B cell (primary cell): ENCODE results near the gene COL6A5. TPM values are rescaled to one million over a fixed set of nuclear protein-coding genes. Genes with fewer than 3 reads are reported as not detected.

Experiments
- ATAC-seq: fragments of 200-7000 bp; cut with Tn5 transposase; one replicate; pipeline ENCODE4 v1.10.0; 2021; ENCODE audit warnings: low read depth, mild to moderate bottlenecking, moderate number of reproducible peaks, moderate library complexity
- CTCF ChIA-PET: fragments of 350-600 bp; sonication (Branson Sonifier 250); formaldehyde crosslinking; loops from one replicate; lab custom pipeline; 2021; ENCODE audit warnings: antibody characterized with exemption, inconsistent platforms; lab: Charles Lee
- POLR2A ChIA-PET: fragments of 350-600 bp; sonication (Branson Sonifier 250); formaldehyde crosslinking; loops from one replicate; lab custom pipeline; 2021; ENCODE audit warnings: antibody characterized with exemption; lab: Charles Lee
- DNase-seq: peaks from one replicate; pipeline ENCODE4 v3.0.0; 2013
- H2AFZ ChIP-seq: 2 replicates; pipeline ENCODE4 v1.6.1; 2012; ENCODE audit warnings: mild to moderate bottlenecking, low read depth, low read length; ENCODE audit not compliant: insufficient read depth, poor library complexity, severe bottlenecking
- H3K27ac ChIP-seq, 2 donors: 1 replicate in 1 of 2; 2 replicates in 1 of 2; pipeline ENCODE4 v1.5.1; 2012 to 2013; ENCODE audit warnings: low read length in 2 of 2, mild to moderate bottlenecking in 2 of 2, moderate library complexity in 1 of 2
- H3K27me3 ChIP-seq, 4 experiments: fragments of 200-600 bp in 1 of 4; sonication (generic) in 1 of 4; replicated peaks in 1 of 4; 1 replicate in 2 of 4; 2 replicates in 2 of 4; pipeline versions ENCODE4 v1.6.1 to v1.7.0; 2013 to 2016; ENCODE audit warnings: low read length in 3 of 4, mild to moderate bottlenecking in 2 of 4, mixed read lengths in 1 of 4, moderate library complexity in 1 of 4; ENCODE audit not compliant: insufficient read depth in 4 of 4, control insufficient read depth in 3 of 4; ENCODE audit errors: control extremely low read depth in 1 of 4
- H3K36me3 ChIP-seq, 2 experiments: replicated peaks in 1 of 2; 1 replicate in 1 of 2; 2 replicates in 1 of 2; pipeline versions ENCODE4 v1.6.1 to v1.7.1; 2013; ENCODE audit warnings: low read length in 1 of 2; ENCODE audit not compliant: insufficient read depth in 2 of 2, control insufficient read depth in 1 of 2; ENCODE audit errors: control extremely low read depth in 1 of 2, extremely low read depth in 1 of 2
- H3K4me1 ChIP-seq, 2 donors: fragments of 200-600 bp in 1 of 2; sonication (generic) in 1 of 2; 1 replicate in 1 of 2; 2 replicates in 1 of 2; pipeline versions ENCODE4 v1.5.1 to v1.6.1; 2013 to 2017; ENCODE audit warnings: low read length in 2 of 2; ENCODE audit not compliant: control insufficient read depth in 2 of 2, insufficient read depth in 2 of 2
- H3K4me2 ChIP-seq: replicated peaks from 2 replicates; pipeline ENCODE3; 2012; ENCODE audit warnings: mild to moderate bottlenecking, low read depth, low read length; ENCODE audit not compliant: poor library complexity, severe bottlenecking
- H3K4me3 ChIP-seq, 5 experiments: fragments of 200-600 bp in 1 of 5; sonication (generic) in 1 of 5; 1 replicate in 3 of 5; 2 replicates in 2 of 5; pipeline versions ENCODE4 v1.5.1 to v1.7.0; 2011 to 2016; ENCODE audit warnings: low read length in 4 of 5, mild to moderate bottlenecking in 4 of 5, low read depth in 2 of 5, control low read depth in 1 of 5, moderate library complexity in 1 of 5; ENCODE audit not compliant: insufficient read depth in 1 of 5; ENCODE audit errors: control extremely low read depth in 1 of 5, extremely low read depth in 1 of 5
- H3K79me2 ChIP-seq: fragments of 200-600 bp; sonication (generic); one replicate; pipeline ENCODE4 v1.6.0; 2016; ENCODE audit warnings: low read length; ENCODE audit not compliant: control insufficient read depth, insufficient read depth
- H3K9ac ChIP-seq: fragments of 200-600 bp; sonication (generic); 2 replicates; pipeline ENCODE4 v1.6.1; 2017; ENCODE audit warnings: mild to moderate bottlenecking, low read length, moderate library complexity
- H3K9me3 ChIP-seq, 3 donors: one replicate each; pipeline versions ENCODE4 v1.6.1 to v1.7.1; 2013; ENCODE audit warnings: low read length in 2 of 3; ENCODE audit not compliant: control insufficient read depth in 2 of 3, insufficient read depth in 1 of 3; ENCODE audit errors: control extremely low read depth in 1 of 3
- H4K20me1 ChIP-seq: 2 replicates; pipeline ENCODE4 v1.6.0; 2012; ENCODE audit warnings: mild to moderate bottlenecking, low read length; ENCODE audit not compliant: insufficient read depth, control insufficient read depth, poor library complexity, severe bottlenecking
- H3K27ac Mint-ChIP-seq: one replicate; pipeline ENCODE4 v1.8.0; 2021; ENCODE audit warnings: mixed read lengths
- H3K27me3 Mint-ChIP-seq: one replicate; pipeline ENCODE4 v1.8.0; 2021; ENCODE audit warnings: mixed read lengths
- H3K4me1 Mint-ChIP-seq: one replicate; pipeline ENCODE4 v1.8.0; 2021; ENCODE audit warnings: mixed read lengths
- H3K4me3 Mint-ChIP-seq: one replicate; pipeline ENCODE4 v1.8.0; 2021; ENCODE audit warnings: mixed read lengths
- H3K9me3 Mint-ChIP-seq: one replicate; pipeline ENCODE4 v1.8.0; 2022; ENCODE audit warnings: mixed read lengths; ENCODE audit not compliant: insufficient read depth
- CTCF ChIP-seq: fragments of 200-600 bp; IDR thresholded peaks from one replicate; pipeline ENCODE4 v1.8.0; 2022; ENCODE audit warnings: antibody characterized with exemption, mild to moderate bottlenecking
- EZH2 ChIP-seq: IDR thresholded peaks from 2 replicates; pipeline ENCODE4 v1.6.1; 2012; ENCODE audit warnings: borderline replicate concordance, low read depth, mild to moderate bottlenecking, moderate library complexity, low read length; ENCODE audit not compliant: insufficient read depth, poor library complexity, severe bottlenecking
- WGBS: methylation state at CpG from one replicate; pipeline ENCODE4 v1.1.5; 2013; ENCODE audit warnings: missing lambda C conversion rate; ENCODE audit not compliant: insufficient coverage; 5-methylcytosine and 5-hydroxymethylcytosine counted together
- intact Hi-C: fragments of 100-400 bp; cut with micrococcal nuclease; formaldehyde crosslinking; loops from one replicate; pipeline ENCODE4 v1.10.0; 2022
- polyA plus RNA-seq: library from polyadenylated mRNA; depleted of rRNA; stranded (reverse); fragments of >200 nt; gene quantifications from 2 replicates; pipeline ENCODE4 v1.2.3, GENCODE V29; 2012
- total RNA-seq, 2 donors: library from RNA; stranded (reverse); fragments of 120-200 nt in 1 of 2; gene quantifications; 1 replicate in 1 of 2; 2 replicates in 1 of 2; pipeline versions ENCODE4 v1.2.3 to v1.2.4, GENCODE V29; 2013 to 2022

The COL6A5 gene
- total and polyA plus RNA-seq, 2 donors (not counting 1 experiment from before 2014, with no cell fraction given): not detected

- no peak overlapping the region for H3K4me3 Mint-ChIP-seq
- DNase-seq (no peak), ATAC-seq (no peak)
- Histone ChIP-seq H3K79me2 (no peaks in the 10 kb centered on the region), H3K27me3 (peaks cover 0 to 5% (median 1%) of the 10 kb centered on the region in 4 experiments), H3K4me1 (no peaks in the 10 kb centered on the region), H3K9me3 (no peaks in the 10 kb centered on the region), H3K9ac (no peak overlapping the region), H2AFZ (no peak overlapping the region), H3K4me3 (no peak overlapping the region), H3K36me3 (no peaks in the 10 kb centered on the region), H3K4me2 (no peak overlapping the region), H3K27ac (no peak overlapping the region), H4K20me1 (no peaks in the 10 kb centered on the region)
- peaks cover 47% of the 10 kb centered on the region for H3K27me3 Mint-ChIP-seq
- TF ChIP-seq EZH2 (no peak), CTCF (no peak)
- no peaks in the 10 kb centered on the region for H3K4me1 Mint-ChIP-seq
- intact Hi-C loops: no loop called here
- H3K27ac Mint-ChIP-seq: no peak overlapping the region
- H3K9me3 Mint-ChIP-seq: no peaks in the 10 kb centered on the region
- 100% methylated on average over 2 of the region's 2 CpGs for WGBS
- ChIA-PET POLR2A (no interaction called here), CTCF (no interaction called here)
Observed at GRCh38 chr3:130522399-130522798, 176.9 kb downstream of the COL6A5 start.

GRCh38 chr3:130527426-130527825, 182.0 kb downstream of the COL6A5 start:
- no peaks in the 10 kb centered on the region for H3K4me1 ChIP-seq
- H3K9ac ChIP-seq: no peak overlapping the region
- Mint-ChIP-seq H3K27ac (no peak overlapping the region), H3K4me3 (no peak overlapping the region), H3K4me1 (peaks cover 4% of the 10 kb centered on the region), H3K27me3 (peaks cover 25% of the 10 kb centered on the region), H3K9me3 (no peaks in the 10 kb centered on the region)
- H3K36me3 ChIP-seq: no peaks in the 10 kb centered on the region
- ATAC-seq (no peak), DNase-seq (no peak)
- H3K79me2 ChIP-seq: no peaks in the 10 kb centered on the region
- H3K4me2 ChIP-seq: no peak overlapping the region
- no peak overlapping the region for H3K4me3 ChIP-seq
- no peaks in the 10 kb centered on the region for H3K27me3 ChIP-seq
- ChIA-PET POLR2A (no interaction called here), CTCF (no interaction called here)
- no peak overlapping the region for H3K27ac ChIP-seq
- intact Hi-C loops: no loop called here
- H2AFZ ChIP-seq: no peak overlapping the region
- H4K20me1 ChIP-seq: no peaks in the 10 kb centered on the region
- no peaks in the 10 kb centered on the region for H3K9me3 ChIP-seq
- TF ChIP-seq CTCF: no peak
- WGBS: no CpG with 5 or more reads among the region's 1 CpG
